ENCODE data around the gene NAALADL2. TPM values are rescaled to one million over a fixed set of nuclear protein-coding genes. Genes with fewer than 3 reads are reported as not detected.

Gene NAALADL2
- not detected for total RNA-seq

DNA sequence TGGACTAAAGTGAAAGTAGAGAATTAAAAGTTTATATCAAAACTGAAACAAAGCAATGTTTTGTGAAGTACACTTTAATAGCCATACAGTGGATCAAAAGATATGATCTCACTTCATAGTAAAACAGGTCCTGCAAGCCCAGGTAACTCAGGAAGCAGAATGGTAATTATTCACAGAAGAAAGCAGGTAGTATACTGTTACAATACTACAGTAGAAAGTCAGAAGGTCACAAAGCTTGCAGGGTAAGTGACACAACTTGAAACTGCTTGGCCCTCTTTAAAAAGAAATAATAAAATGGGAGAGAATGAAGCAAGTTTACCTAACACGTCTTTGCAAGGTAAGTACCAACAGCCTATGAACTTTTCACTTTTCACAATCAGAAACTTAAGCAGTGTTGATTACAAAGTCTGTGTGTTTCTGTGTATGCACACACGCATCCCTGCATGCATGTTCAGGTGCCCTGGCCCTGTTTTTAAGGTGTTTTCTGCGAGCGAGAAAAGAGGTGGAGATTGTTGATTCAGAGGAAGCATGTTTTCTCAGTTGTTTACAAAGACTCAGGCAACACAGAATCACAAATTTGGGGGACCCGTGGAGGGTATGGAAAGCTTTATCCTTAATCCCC, at the start of gene NAALADL2:
Gene NAALADL2 (plus strand): TSS at position 221 of the 622 bp plus-strand sequence.

Small RNAs within 50 kb of the gene (microRNA-seq; reads per million reads assigned to microRNA genes)
- not detected for gene MIR4789 (ENCODE audit: borderline microRNAs expressed, borderline replicate concordance)
